Vagina (tissue), 2 donors: ENCODE data around the gene ZNF428.

Experiments
- CTCF ChIP-seq, 3 experiments: fragments of 450-650 bp in 2 of 3; fragments of 200-600 bp in 1 of 3; sonication (generic) in 1 of 3; IDR thresholded peaks; one replicate each; pipeline ENCODE4 v1.5.1; 2017 to 2019; ENCODE audit warnings: antibody characterized with exemption in 3 of 3, mild to moderate bottlenecking in 2 of 3, moderate library complexity in 2 of 3
- POLR2A ChIP-seq, 2 donors: fragments of 450-650 bp; IDR thresholded peaks; one replicate each; pipeline ENCODE4 v1.6.1; 2017; ENCODE audit warnings: antibody characterized with exemption in 2 of 2, mild to moderate bottlenecking in 2 of 2, moderate library complexity in 2 of 2
- POLR2AphosphoS5 ChIP-seq, 2 donors: sonication (generic); formaldehyde crosslinking; IDR thresholded peaks; one replicate each; pipeline ENCODE4 v1.9.0; 2017; ENCODE audit warnings: antibody characterized with exemption in 2 of 2, mild to moderate bottlenecking in 2 of 2, low read depth in 1 of 2; ENCODE audit not compliant: insufficient read depth in 1 of 2

GRCh38 chr19:43606569-43607229 is 12.7 kb downstream of the ZNF428 start:
- TF ChIP-seq CTCF (IDR thresholded peaks at IDR 0.05) (no peak), POLR2AphosphoS5 (IDR thresholded peaks at IDR 0.05; ENCODE audit: insufficient read depth in 1 of 2, low read depth in 1 of 2) (no peak), POLR2A (IDR thresholded peaks at IDR 0.05) (no peak)
